ENCODE measurements around the gene UBE2G2.

UBE2G2 gene

DNA sequence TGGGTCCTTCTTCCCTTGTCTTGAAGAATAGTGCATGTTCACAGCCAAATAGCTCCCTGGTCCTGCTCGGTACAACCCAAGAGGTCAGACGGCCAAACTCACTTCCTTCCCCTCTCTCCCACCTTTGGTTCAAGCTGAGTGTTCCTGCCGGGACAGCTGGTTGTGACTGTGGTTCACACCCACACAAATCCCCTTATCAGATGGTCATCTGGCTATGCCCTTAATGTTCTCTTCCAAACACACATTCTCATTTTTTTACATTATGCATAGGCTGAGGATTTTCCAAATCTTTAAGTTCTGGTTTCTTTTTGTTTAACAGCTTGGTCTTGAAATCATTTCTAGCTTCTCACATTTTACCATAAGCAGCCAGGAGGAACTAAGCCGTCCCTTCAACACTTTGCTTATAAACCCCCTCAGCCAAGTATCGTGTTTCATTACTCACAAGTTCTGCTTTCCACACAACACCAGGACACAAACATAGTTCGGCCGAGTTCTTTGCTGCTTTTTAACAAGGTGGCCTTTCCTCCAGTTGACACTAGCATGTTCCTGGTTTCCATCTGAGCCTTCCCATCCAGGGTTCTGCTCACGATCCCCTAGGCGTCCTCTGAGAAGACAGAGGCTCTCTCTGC lies 70.6 kb downstream of the UBE2G2 start:
- no peak for DNase-seq (ENCODE audit: low read depth in 2 of 3, low spot score in 2 of 3)

DNA sequence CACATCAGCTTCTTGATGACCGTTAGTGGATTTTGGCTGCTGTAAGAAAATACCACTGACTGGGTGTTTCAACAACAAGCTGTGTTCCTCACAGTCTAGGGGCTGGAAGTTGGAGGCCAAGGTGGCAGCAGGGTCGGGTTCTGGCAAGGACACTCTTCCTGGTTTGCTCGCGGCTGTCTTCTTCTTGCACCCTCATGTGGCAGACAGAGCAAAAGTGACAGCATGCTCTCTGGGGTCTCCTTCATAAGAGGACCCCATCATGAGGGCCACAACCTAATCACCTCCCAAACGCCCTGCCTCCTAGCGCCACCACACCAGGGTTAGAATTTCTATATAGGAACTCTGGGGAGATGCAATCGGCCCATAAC lies 71.6 kb downstream of the UBE2G2 start:
- no peak for DNase-seq (ENCODE audit: low read depth in 2 of 3, low spot score in 2 of 3)

DNA sequence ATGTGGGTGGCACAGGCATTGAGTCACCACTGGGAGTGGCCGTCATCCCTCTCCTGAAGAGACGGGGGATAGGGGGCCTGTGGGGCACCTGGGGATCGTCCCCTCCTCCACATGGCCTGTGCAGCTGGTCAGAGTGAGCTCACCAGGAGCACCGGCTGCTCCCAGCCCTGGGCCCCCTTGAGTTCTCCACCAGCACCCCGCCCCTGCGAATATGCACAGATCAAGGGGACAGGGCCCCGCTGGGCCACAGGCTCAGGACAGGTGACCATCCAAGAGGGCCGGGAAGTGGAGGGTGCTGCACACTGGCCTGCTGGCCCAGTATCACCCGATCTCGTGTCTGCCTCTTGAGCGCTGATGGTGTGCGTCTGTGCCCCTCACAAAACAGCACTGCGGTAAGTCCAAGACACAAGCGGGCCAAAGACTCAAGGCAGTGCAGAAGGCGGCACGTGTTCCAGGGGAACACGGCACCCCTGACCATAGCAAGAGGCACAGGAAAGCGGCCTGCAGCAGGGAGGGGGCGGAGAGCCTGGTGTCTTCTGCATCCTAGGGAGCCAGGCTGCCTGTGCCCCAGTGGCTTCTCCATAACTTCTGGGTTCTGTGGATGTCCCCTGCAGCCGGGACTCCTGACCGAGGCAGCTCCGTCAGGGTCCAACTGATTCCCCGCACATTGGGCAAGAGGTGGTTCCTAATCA lies 72.1 kb downstream of the UBE2G2 start:
- no peak for DNase-seq (ENCODE audit: low read depth in 2 of 3, low spot score in 2 of 3)

DNA sequence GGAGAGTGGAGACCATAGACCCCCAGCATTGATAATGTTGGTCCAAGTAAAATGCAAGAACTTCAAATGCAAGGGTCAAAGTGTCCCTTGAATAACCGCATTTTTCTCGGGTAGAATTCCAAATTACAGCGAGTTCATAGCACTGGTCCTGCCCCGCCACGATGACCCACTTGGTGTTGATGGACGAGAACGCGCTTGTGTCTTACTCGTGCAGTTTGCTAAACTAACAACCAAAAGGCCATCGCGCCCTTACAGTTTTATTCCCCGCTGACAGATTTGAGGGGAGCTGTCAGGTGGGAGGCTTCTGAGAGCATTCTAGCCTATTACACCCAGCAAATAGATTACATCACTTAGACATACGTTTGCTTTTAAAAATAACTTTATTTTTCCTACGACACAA lies 72.9 kb downstream of the UBE2G2 start:
- DNase-seq (ENCODE audit: low read depth in 2 of 3, low spot score in 2 of 3): no peak

DNA sequence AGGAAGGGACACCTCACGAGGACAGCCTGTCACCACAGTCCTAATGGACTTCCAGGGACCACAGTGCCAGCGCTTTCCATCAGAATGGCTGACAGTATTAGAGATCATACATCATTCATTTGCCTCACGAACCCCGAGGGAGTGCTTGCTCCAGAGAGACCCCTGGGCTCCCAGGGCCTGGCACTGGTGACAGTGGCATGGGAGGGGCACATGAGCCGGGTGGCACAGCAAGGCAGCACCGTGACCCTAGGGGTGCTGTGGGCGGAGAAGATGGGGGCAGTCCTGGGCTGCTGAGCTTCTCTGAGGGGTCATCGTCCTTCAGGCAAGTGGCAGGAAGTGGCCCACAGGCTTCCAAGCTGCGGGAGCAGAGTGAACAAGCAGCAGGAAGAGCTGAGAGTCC lies 73.9 kb downstream of the UBE2G2 start:
- no peak for DNase-seq (ENCODE audit: low read depth in 2 of 3, low spot score in 2 of 3)

DNA sequence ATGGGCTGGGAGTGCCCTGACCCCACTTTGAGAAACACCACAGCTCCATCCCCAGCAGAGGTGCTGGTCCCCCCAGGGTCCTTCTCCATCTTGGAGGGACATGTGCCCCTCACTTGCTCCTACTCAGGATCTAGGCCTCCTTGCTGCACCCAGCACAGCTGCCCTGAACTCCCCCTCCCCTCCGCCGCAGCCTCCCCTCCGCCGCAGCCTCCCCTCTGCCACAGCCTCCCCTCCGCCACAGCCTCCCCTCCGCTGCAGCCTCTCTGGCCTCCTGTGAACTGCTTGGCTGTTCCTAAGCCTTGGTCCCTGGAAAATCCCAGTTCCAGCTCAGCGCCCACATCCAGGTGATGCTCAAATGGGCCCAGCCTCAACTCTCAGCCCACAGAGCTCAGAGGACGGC lies 74.3 kb downstream of the UBE2G2 start:
- DNase-seq (ENCODE audit: low read depth in 2 of 3, low spot score in 2 of 3): no peak

DNA sequence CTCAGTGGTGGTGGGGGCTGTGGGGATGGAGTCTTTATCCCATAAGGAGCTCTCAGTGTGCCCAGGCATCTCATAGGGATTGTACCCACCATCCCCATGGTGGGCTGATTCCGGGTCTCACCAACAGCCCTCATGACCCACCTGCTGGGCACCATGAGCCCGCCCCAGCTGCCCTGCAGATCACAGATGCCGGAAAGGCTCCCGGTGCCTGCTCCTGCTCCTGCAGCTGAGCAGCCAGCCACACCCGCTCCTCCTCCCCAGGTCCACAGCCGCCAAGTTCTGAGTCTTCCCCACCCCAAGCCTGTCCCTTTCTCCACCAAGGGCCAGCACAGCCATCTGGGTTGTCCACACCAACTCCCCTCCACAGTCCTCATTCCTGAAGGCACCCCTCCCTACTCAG lies 74.8 kb downstream of the UBE2G2 start:
- DNase-seq (ENCODE audit: low read depth in 2 of 3, low spot score in 2 of 3): no peak

DNA sequence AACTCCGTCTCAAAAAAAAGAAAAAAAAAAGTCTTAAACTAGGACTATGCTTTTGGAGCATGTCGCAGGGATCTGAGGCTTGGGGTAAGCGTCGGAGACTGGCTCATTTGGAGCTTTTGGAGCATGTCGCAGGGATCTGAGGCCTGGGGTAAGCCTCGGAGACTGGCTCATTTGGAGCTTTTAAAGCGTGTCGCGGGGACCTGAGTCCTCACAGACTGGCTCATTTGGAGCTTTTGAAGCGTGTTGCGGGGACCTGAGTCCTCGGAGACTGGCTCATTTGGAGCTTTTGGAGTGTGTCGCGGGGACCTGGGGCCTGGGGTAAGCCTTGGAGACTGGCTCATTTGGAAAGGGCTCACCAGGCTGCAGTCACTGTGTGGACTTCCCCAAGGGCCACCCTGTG lies 76.7 kb downstream of the UBE2G2 start:
- no peak for DNase-seq (ENCODE audit: low read depth in 2 of 3, low spot score in 2 of 3)

DNA sequence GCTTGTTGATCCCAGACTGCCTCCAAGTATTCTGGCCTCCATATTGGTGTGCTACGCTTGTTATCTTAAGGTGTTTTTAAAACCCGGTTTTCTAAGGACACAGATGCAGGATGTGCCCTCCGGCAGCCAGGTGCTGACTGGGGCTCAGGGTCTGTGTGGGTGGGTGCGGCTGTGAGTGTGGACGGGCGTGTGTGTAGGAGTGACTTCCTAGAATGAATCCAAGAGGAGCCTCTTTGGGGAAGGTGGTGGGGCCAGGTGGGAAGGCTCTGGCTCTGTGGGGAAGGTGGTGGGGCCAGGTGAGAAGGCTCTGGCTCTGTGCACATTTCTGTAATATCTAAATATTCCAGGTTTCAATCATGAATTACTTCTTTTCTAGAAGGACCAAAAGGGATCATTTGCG lies 77.4 kb downstream of the UBE2G2 start:
- DNase-seq (ENCODE audit: low read depth in 2 of 3, low spot score in 2 of 3): no peak

DNA sequence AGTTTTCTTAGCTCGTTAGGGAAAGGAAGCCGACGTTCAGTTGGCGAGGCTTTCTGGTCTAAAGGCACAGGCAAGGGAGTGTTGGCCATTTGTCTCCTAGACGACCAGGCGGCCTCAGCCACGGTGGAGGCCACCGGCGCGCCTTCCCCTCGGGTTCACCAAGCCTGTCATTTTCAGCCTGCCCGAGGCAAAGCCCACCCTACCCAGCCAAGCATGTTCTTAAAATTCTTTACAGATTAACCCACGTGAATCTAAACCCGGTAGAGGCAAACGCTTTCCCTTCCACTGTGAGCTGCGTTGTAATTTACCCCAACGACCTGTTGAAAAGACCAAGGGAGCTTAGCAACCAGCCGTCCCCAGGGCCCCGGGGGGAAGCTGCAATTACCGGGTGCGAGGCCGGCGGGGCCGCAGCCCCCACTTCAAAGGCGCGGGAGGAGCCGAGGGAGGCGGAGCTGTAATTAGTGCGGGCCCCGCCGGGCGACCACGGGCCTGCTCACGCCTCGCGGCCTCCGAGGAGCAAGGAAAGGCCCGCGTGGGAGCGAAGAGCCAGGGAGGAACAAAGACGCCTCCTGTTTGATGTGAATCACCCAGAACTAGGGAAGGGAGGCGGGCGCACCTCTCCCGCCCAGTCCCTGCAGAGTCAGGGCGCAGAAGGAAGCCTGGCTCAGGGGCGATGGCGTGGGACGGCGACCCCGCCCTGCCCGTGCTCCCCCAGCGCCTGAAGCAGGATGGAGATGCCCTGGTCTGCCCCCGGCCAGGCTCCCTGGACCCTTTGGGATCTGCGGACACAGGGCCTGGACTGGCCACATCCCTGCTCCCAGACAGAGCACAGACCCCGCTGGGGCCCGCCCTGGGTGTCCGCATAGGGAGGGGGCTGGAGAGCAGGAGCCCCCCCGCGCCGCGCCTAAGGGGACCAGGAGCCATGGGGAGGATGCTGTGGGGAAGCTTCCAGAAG lies 78.2 kb downstream of the UBE2G2 start:
- DNase-seq (ENCODE audit: low read depth in 2 of 3, low spot score in 2 of 3): no peak

DNA sequence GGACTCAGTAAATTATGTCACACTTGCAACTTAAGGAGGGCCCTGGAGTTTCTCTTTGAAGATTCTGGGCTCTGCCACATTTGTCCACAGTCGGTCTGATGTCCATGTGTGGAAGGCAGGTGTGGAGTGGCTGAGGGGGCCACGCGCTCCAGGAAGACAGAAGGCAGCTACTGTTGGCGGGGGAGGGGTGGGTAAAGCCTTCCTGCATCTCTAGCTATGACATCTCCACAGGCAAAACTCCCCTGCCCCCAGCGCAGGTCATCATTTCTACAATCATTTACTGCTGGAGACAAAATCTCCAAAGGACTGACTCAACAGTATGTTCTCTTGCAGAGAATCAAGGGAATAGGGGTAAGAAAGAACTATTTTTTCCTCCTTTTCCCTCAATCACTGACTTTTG lies 78.9 kb downstream of the UBE2G2 start:
- no peak for DNase-seq (ENCODE audit: low read depth in 2 of 3, low spot score in 2 of 3)

DNA sequence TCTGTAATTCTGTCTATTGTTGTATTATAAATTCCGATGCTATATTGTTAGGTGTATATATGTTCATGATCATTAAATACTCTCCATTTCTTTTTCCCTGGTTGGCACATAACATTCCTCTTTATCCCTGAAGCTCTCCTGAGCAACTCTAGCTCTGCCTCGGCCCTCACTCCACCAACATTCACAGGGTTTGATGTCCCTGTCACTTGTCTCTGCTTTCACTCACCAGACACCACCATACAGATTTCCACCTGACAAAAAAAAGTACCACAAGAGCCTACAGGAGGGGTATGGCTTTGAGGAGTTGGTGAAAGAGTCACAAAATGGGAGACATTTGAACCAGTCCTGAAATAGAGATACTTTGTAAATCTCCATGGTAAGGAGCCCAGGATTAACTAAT lies 81.5 kb downstream of the UBE2G2 start:
- no peak for DNase-seq (ENCODE audit: low read depth in 2 of 3, low spot score in 2 of 3)

Measured in activated CD8-positive, alpha-beta memory T cell treated with anti-CD3 and anti-CD28 coated beads for 48 hours (primary cell).